Measurements from ENCODE around the gene OR2L13.

- TF ChIP-seq CTCF (IDR thresholded peaks at IDR 0.05), result no peak
- TF ChIP-seq POLR2AphosphoS5 (IDR thresholded peaks at IDR 0.05), result no peak
- TF ChIP-seq EP300 (IDR thresholded peaks at IDR 0.05), result no peak
Measured at GRCh38 chr1:248054671-248055070, 40.3 kb upstream of the OR2L13 start.
